ENCODE results near the gene ARHGEF38.
A peak's percentile ranks its signal among the peaks of the same experiment; 100 is the strongest.
"Not testable (repeated sequence)": the region's sequence is repeated elsewhere in the genome, so short reads cannot be mapped to it uniquely, and the experiment has no call there.

Gene ARHGEF38

GRCh38 chr4:105657117-105657765 lies 104.8 kb downstream of the ARHGEF38 start:
- DNase-seq, result no peak

- no peak for DNase-seq
Measured at GRCh38 chr4:105659190-105659589, 106.8 kb downstream of the ARHGEF38 start.

DNA sequence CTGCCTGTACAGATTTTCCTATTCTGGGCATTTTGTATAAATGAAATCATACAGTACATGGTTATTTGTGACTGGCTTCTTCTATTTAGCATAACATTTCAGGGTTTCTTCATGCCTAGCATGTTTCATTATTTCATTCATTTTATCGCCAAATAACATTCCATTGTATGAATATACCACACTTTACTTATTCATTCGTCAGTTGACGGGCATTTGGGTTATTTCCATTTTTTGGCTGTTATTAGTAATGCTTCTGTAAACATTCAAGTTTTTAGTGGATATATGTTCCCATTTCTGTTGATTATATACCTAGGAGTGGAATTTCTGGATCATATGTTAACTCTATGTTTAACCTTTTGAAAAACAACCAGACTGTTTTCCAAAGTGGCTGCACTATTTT lies 108.6 kb downstream of the ARHGEF38 start:
- DNase-seq, result no peak

DNA sequence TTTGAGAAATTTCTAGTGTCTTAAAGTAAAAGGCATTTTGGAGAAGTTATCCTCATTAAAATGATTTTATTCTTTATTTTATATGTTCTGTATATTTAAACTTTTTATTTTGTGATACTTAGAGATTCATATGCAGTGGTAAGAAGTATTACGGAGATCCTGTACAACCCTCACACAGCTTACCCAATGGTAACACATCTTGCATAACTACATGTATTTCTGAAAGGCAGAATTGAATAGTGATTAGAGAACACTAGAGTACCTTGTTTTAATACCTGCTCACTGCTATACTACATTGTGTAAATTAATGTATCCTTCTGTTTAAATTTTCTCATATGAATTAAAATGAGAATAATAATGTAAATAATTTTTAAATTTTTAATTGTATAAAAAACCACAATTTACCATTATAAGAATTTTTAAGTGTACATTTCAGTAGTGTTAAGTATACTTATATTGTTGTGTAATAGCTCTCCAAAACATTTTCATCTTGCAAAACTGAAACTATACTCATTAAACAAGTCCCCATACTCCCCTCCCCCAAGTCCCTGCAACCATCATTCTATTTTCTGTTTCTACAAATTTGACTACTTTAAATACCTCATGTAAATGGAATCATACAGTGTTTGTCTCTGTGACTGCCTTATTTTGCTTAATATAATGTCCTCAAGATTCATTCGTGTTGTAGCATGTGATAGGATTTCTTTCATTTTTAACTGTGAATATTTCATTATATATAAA lies 110.7 kb downstream of the ARHGEF38 start:
- no peak for DNase-seq

DNA sequence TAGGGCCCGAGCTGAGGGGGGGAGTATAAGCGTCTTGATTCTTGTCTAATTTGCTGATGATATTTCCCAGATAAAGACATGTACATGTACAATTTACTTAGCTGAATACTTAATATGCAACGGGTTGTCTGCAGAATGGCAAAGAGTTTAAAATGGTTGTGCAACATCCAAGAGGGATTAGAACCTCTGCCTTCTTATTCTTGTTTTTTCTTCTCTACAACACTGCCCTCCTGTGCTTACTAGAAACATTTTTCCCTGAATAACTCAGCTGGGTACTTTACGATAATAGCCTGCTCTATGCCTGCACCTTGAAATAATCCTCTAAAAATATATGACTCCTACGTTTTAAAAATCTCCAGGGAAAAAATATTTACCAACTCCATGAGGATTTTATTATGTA lies 114.3 kb downstream of the ARHGEF38 start:
- DNase-seq, result no peak

GRCh38 chr4:105670684-105671083 lies 118.3 kb downstream of the ARHGEF38 start:
- DNase-seq, result no peak

DNA sequence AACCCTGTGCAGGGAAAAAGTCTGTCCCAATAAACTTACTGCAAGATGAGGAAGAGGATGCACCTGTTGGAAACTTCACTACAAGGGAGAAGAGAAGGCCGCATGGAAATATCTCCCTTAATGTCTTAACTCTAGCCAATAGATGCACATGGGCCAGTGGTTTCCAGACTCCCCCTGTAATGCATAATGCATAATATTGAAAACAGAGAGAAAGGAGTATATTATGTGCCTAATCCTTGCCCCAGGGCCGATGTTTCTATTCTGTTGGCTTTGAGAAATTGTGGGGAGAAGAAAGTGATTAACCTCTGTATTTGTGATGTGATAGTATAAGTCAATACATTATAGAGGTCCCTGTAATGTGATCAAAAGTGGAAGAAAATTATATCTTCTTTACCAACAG lies 118.9 kb downstream of the ARHGEF38 start:
- DNase-seq, result no peak

DNA sequence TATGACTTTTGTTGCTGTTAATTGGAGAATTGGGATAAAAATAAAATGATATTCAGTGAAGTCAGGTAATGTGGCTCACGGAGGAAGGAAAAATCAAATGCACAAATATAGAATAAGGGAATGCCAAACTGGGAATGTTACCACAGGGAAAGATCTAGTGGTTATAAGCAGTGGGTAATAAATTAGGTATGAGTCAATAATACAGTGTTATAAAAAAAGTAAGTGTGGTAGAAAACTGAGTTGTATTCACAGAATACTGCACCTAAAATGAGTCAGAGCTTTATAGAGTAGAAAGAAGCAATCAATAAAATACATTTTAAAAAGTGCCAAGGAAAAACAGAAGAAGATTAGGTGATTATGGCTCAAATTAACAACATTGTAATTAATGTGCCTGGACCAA lies 121.6 kb downstream of the ARHGEF38 start:
- no peak for DNase-seq

GRCh38 chr4:105677709-105678108 lies 125.3 kb downstream of the ARHGEF38 start:
- DNase-seq, result no peak

GRCh38 chr4:105679186-105679585 lies 126.8 kb downstream of the ARHGEF38 start:
- DNase-seq, result no peak

- DNase-seq, result no peak
Measured at GRCh38 chr4:105683038-105683437, 130.6 kb downstream of the ARHGEF38 start.

DNA sequence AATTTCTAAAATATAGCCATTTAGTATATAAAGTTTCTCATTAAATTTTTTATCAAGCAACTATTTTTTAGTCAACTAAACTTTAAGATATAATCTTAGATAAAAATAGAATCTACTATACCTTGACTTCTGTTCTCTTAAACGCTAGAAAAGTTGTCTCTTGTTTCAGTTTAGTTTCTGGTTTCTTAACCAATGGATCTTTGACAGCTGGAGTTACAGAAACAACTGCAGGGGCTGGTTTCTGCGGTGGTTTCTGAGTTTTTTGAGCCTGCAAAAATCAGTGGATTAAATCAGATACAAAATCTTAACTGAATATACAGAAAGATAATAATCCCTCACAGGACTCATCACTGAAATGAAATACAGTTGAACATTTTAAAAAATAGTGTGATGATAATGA lies 134.2 kb downstream of the ARHGEF38 start:
- DNase-seq, result no peak

DNA sequence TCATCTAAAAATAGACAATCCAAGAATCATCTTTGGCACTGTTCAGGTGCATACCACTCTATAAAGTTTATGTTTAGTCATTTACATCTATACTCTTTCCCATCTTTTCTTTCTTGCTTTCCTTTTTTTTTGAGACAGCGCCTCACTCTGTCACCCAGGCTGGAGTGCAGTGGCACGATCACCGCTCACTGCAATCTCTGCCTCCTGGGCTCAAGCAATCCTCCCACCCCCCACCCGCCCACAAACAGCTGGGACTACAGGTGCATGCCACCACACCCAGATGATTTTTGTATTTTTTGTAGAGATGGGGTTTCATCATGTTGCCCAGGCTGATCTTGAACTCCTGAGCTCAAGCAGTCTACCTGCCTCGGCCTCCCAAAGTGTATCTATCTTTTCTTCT lies 142.4 kb downstream of the ARHGEF38 start:
- not testable (repeated sequence) for DNase-seq

DNA sequence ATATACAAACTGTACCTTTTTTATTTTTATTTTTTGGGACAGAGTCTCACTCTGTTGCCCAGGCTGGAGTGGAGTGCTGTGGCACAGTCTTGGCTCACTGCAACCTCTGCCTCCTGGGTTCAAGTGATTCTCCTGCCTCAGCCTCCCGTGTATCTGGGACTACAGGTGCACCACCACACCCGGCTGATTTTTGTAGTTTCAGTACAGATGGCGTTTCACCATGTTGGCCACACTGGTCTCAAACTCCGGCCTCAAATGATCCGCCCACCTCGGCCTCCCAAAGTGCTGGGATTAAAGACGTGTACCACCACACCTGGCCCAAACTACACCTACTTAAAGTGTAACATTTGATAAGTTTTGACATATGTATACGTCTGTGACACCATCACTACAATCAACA lies 143.4 kb downstream of the ARHGEF38 start:
- not testable (repeated sequence) for DNase-seq

GRCh38 chr4:105698607-105699006 lies 146.2 kb downstream of the ARHGEF38 start:
- DNase-seq, result no peak

DNA sequence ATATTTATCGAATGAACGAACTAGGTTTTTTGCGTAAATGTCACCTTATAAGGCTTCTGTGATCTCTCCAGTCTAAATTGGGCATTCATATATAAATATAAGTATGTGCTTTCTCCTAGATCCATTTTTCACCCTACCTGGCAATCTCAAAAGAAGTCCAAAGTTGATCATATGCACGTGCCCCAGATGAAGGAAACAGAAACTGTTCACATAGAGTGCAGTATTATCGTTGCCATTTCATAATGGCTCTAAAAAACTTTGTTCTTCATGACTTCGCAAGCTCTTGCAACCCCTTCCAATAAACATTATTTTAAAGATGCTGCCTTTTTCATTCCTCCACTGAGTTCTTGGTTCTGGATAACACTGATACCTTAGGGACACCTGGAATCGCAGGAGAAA lies 155.4 kb downstream of the ARHGEF38 start:
- no peak for DNase-seq

- peak; percentile 89 for DNase-seq
Measured at GRCh38 chr4:105708181-105709080, 156.0 kb downstream of the ARHGEF38 start, which contains the start of the genes GSTCD and INTS12. Gene GSTCD, plus strand, starts transcription at chr4:105708784. Its CDS starts 8,830 bp downstream, at chr4:105717614. Gene INTS12, minus strand, starts transcription at chr4:105708689. Its CDS starts 8,684 bp downstream, at chr4:105700005.

- no peak for DNase-seq
Measured at GRCh38 chr4:105709081-105709450, 156.6 kb downstream of the ARHGEF38 start.

GRCh38 chr4:105710012-105710600 lies 157.7 kb downstream of the ARHGEF38 start:
- no peak for DNase-seq

GRCh38 chr4:105710678-105711077 lies 158.3 kb downstream of the ARHGEF38 start:
- DNase-seq, result no peak

- no peak for DNase-seq
Measured at GRCh38 chr4:105712766-105713165, 160.3 kb downstream of the ARHGEF38 start.

DNA sequence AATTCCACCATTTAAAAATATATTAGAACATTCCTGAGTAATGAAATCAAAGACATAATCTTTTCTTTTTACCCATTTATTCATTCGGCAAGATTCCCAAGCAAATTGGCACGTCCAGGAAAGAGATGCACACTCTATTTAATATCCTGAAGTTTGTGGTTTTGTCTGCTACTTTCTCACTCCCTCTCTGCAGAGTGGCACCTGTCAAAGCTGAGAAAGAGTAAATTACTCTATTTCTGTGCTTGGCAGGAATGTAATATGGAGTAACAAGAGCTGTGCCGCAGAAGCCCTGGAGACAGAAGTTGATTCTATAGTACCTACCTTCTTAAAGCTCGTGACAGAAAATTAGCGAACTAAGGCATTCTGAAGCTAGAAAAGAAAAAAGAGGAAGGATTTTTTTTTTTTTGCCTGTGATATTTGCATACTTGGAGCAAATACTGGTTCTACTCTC lies 161.7 kb downstream of the ARHGEF38 start:
- DNase-seq, result no peak

DNA sequence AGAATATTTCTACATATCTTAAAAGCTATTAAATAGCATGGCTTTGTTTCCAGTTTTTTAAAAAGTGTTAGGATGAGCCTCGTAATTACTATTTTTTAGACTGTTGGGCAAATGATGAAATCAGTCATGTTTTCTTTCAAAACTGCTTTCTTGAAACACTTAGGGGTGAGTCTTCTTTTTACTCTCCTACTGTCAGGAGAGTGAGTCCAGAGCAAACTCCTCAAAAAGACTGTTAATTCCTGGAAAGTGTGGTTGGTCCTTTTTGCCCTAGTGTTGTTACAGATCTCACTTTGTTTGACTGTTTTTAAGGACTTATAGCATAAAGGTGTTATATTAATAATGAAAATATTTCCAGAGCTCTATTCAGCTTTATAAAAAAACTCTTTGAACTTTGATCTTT lies 162.5 kb downstream of the ARHGEF38 start:
- DNase-seq, result no peak
